ENCODE results near the gene DNM1.

DNA sequence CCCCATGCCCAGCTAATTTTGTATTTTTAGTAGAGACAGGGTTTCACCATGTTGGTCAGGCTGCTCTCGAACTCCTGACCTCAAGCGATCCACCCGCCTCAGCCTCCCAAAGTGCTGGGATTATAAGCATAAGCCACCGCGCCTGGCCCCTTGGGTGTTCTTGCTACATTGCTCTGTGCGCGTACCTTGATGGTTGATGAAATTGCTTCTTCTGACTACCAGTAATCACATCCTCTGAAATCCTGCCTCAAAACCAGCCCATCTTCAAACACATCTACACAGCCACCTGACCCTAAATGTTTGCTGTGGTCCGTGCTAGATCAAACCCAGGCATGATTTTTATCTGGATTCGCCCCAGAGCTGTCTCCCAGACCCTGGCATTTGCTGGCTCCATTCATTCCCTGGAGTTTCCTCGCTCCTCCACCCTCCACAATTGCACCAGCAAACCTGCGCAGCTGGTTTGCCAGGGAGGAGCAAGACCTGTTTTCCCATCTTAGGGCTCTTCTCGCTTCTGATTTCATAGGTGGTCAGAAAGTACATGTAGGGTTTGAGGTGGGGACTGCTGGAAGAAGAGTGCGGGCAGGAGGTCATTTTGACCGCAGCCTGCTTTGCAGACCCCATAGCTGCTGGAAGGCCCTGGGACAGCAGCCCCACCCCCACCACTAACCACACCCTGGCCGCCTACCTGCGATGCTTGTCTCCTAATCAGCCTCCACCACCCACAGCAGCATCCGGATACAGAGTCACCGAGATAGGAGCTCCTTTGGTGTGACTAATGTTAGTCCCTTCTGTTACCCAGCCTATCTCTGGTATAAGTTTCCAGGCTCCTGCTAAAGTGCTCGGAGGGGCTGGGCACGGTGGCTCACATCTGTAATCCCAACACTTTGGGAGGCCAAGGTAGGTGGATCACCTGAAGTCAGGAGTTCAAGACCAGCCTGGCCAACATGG is 95.6 kb downstream of the DNM1 start:
- TF ChIP-seq, protein P1, sequence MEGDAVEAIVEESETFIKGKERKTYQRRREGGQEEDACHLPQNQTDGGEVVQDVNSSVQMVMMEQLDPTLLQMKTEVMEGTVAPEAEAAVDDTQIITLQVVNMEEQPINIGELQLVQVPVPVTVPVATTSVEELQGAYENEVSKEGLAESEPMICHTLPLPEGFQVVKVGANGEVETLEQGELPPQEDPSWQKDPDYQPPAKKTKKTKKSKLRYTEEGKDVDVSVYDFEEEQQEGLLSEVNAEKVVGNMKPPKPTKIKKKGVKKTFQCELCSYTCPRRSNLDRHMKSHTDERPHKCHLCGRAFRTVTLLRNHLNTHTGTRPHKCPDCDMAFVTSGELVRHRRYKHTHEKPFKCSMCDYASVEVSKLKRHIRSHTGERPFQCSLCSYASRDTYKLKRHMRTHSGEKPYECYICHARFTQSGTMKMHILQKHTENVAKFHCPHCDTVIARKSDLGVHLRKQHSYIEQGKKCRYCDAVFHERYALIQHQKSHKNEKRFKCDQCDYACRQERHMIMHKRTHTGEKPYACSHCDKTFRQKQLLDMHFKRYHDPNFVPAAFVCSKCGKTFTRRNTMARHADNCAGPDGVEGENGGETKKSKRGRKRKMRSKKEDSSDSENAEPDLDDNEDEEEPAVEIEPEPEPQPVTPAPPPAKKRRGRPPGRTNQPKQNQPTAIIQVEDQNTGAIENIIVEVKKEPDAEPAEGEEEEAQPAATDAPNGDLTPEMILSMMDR (IDR thresholded peaks at IDR 0.05), result no peak
- TF ChIP-seq POLR2A (IDR thresholded peaks at IDR 0.05) (no peak), POLR2AphosphoS5 (IDR thresholded peaks at IDR 0.05) (no peak)
